ENCODE measurements around the gene GLRA2. TPM values are rescaled to one million over a fixed set of nuclear protein-coding genes. Genes with fewer than 3 reads are reported as not detected.

The GLRA2 gene
- total and polyA plus RNA-seq, 2 experiments from 2014 or later = 0.22 TPM; not detected in 1

- TF ChIP-seq EZH2phosphoT487 (IDR thresholded peaks at IDR 0.05; ENCODE audit: insufficient read depth, low read depth) (no peak), EZH2 (IDR thresholded peaks at IDR 0.05; ENCODE audit: insufficient read depth, poor library complexity, severe bottlenecking) (no peak)
- peak overlapping the region; percentile 64 for H3K4me3 ChIP-seq
- H3K9me3 ChIP-seq (ENCODE audit: low read depth) = no peaks in the 10 kb centered on the region
Measured at GRCh38 chrX:14497184-14497666, 32.1 kb upstream of the GLRA2 start.

DNA sequence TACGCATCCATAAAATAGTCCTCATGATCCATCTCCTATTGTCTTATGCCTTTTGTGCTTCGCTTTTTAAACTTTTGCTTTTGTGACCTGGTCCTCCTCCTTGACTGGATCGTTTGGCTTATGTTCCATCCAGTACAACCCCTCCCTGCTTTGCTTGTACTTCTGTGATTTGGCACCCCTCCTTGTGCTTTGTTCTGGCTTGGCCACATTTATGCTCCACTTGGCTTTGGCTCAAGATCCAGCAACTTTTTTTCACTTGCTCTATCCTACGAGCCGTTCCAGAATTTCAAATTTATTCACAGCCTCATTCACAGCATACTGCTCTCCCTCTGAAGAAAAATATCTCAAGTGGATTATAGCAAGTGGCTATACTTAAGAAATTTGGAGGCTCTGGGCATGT lies 28.0 kb upstream of the GLRA2 start:
- Histone ChIP-seq H2AFZ (no peak overlapping the region), H4K20me1 (ENCODE audit: insufficient read depth) (no peaks in the 10 kb centered on the region), H3F3A (ENCODE audit: insufficient read depth) (no peaks in the 10 kb centered on the region), H3K27me3 (replicated peaks; ENCODE audit: insufficient read depth) (no peaks in the 10 kb centered on the region), H3K36me3 (ENCODE audit: low read depth) (no peaks in the 10 kb centered on the region), H3K27ac (no peak overlapping the region), H3K4me1 (ENCODE audit: insufficient read depth) (no peaks in the 10 kb centered on the region), H3K79me2 (ENCODE audit: insufficient read depth) (no peaks in the 10 kb centered on the region), H3K9me3 (ENCODE audit: low read depth) (no peaks in the 10 kb centered on the region), H3K4me3 (no peak overlapping the region), H3K9ac (no peak overlapping the region), H3K4me2 (ENCODE audit: unreplicated experiment) (no peak overlapping the region), H3K9me2 (ENCODE audit: insufficient read depth) (no peaks in the 10 kb centered on the region)
- 29 to 31% methylated on average over 5 of the region's 5 CpGs for WGBS, 2 experiments (ENCODE audit: low coverage in 1 of 2, low lambda C conversion rate in 2 of 2, missing lambda C conversion rate in 2 of 2)
- no peak for DNase-seq
- in situ Hi-C loops (cut with MboI) = no loop called here
- TF ChIP-seq EZH2 (IDR thresholded peaks at IDR 0.05; ENCODE audit: insufficient read depth, poor library complexity, severe bottlenecking) = no peak
- TF ChIP-seq EZH2phosphoT487 (IDR thresholded peaks at IDR 0.05; ENCODE audit: insufficient read depth, low read depth) = no peak

More at GRCh38 chrX:14497184-14497666, 32.1 kb upstream of the GLRA2 start:
- peak overlapping the region; percentile 21; the same call in 1 of the 2 replicates for H3K27ac ChIP-seq
- peak overlapping the region; percentile 92 for H2AFZ ChIP-seq
- peak overlapping the region; percentile 68 for H3K4me2 ChIP-seq (ENCODE audit: unreplicated experiment)
- no peaks in the 10 kb centered on the region for H3K36me3 ChIP-seq (ENCODE audit: low read depth)
- H3K9me2 ChIP-seq (ENCODE audit: insufficient read depth) = no peaks in the 10 kb centered on the region
- DNase-seq = peak; percentile 31
- H3F3A ChIP-seq (ENCODE audit: insufficient read depth) = no peaks in the 10 kb centered on the region
- 3 to 4% methylated on average over 3 to 4 of the region's 4 CpGs for WGBS, 2 experiments (ENCODE audit: low coverage in 1 of 2, low lambda C conversion rate in 2 of 2, missing lambda C conversion rate in 2 of 2)
- in situ Hi-C loops (cut with MboI) = no loop called here
- no peaks in the 10 kb centered on the region for H3K27me3 ChIP-seq (replicated peaks; ENCODE audit: insufficient read depth)
- H3K9ac ChIP-seq = peak overlapping the region; percentile 60
- H4K20me1 ChIP-seq (ENCODE audit: insufficient read depth) = no peaks in the 10 kb centered on the region
- no peaks in the 10 kb centered on the region for H3K4me1 ChIP-seq (ENCODE audit: insufficient read depth)
- no peaks in the 10 kb centered on the region for H3K79me2 ChIP-seq (ENCODE audit: insufficient read depth)

DNA sequence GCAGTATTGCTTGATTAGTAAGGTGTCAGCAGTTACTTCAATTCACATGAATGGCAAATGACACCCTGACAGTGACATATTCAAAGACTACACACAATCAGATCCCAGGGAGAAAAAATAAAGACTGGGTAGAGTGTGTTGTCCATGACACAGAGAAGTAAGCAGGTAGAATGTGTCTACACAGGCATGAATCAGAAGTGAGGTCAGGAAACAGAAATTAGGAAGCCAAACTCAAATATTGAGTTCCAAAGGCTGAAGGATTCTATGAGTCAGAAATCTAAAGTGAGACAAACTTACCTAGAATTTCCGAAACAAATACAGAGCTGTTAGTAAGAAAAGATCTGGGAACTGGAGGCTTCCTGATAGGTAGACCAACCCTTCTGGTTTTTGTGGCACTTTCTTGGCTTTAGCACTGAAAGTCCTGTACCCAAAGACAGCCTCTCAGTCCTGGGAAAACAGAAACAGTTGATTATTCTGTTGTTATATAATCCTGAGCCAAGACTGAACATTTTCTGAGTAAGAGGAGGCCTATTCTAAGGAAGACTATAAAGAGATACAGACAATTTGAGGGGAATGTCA lies 24.3 kb upstream of the GLRA2 start:
- H3K9ac ChIP-seq = no peak overlapping the region
- no peaks in the 10 kb centered on the region for H3K27me3 ChIP-seq (replicated peaks; ENCODE audit: insufficient read depth)
- TF ChIP-seq EZH2 (IDR thresholded peaks at IDR 0.05; ENCODE audit: insufficient read depth, poor library complexity, severe bottlenecking) = no peak
- TF ChIP-seq EZH2phosphoT487 (IDR thresholded peaks at IDR 0.05; ENCODE audit: insufficient read depth, low read depth) = no peak
- no peaks in the 10 kb centered on the region for H4K20me1 ChIP-seq (ENCODE audit: insufficient read depth)
- H3K9me3 ChIP-seq (ENCODE audit: low read depth) = no peaks in the 10 kb centered on the region
- no peaks in the 10 kb centered on the region for H3K4me1 ChIP-seq (ENCODE audit: insufficient read depth)
- WGBS, 2 experiments (ENCODE audit: low coverage in 1 of 2, low lambda C conversion rate in 2 of 2, missing lambda C conversion rate in 2 of 2) = 69 to 77% methylated on average over 1 of the region's 1 CpG
- no peaks in the 10 kb centered on the region for H3F3A ChIP-seq (ENCODE audit: insufficient read depth)
- H3K79me2 ChIP-seq (ENCODE audit: insufficient read depth) = no peaks in the 10 kb centered on the region
- in situ Hi-C loops (cut with MboI) = no loop called here
- no peak for DNase-seq
- H3K4me3 ChIP-seq = no peak overlapping the region
- no peak overlapping the region for H3K4me2 ChIP-seq (ENCODE audit: unreplicated experiment)
- H3K36me3 ChIP-seq (ENCODE audit: low read depth) = no peaks in the 10 kb centered on the region
- H2AFZ ChIP-seq = no peak overlapping the region
- no peaks in the 10 kb centered on the region for H3K9me2 ChIP-seq (ENCODE audit: insufficient read depth)
- no peak overlapping the region for H3K27ac ChIP-seq

- H4K20me1 ChIP-seq (ENCODE audit: insufficient read depth) = no peaks in the 10 kb centered on the region
- no peak overlapping the region for H3K27ac ChIP-seq
- H3K9ac ChIP-seq = no peak overlapping the region
- WGBS, 2 experiments (ENCODE audit: low coverage in 1 of 2, low lambda C conversion rate in 2 of 2, missing lambda C conversion rate in 2 of 2) = 88 to 89% methylated on average over 1 of the region's 1 CpG
- no peaks in the 10 kb centered on the region for H3K79me2 ChIP-seq (ENCODE audit: insufficient read depth)
- in situ Hi-C loops (cut with MboI) = no loop called here
- H3K27me3 ChIP-seq (replicated peaks; ENCODE audit: insufficient read depth) = no peaks in the 10 kb centered on the region
- TF ChIP-seq EZH2 (IDR thresholded peaks at IDR 0.05; ENCODE audit: insufficient read depth, poor library complexity, severe bottlenecking) = no peak
- TF ChIP-seq EZH2phosphoT487 (IDR thresholded peaks at IDR 0.05; ENCODE audit: insufficient read depth, low read depth) = no peak
- H3K9me2 ChIP-seq (ENCODE audit: insufficient read depth) = no peaks in the 10 kb centered on the region
- no peaks in the 10 kb centered on the region for H3F3A ChIP-seq (ENCODE audit: insufficient read depth)
- no peak overlapping the region for H2AFZ ChIP-seq
- no peaks in the 10 kb centered on the region for H3K4me1 ChIP-seq (ENCODE audit: insufficient read depth)
- H3K36me3 ChIP-seq (ENCODE audit: low read depth) = no peaks in the 10 kb centered on the region
- DNase-seq = no peak
- no peak overlapping the region for H3K4me3 ChIP-seq
- no peak overlapping the region for H3K4me2 ChIP-seq (ENCODE audit: unreplicated experiment)
- no peaks in the 10 kb centered on the region for H3K9me3 ChIP-seq (ENCODE audit: low read depth)
Measured at GRCh38 chrX:14505648-14506047, 23.7 kb upstream of the GLRA2 start.
